ENCODE data around the gene CYFIP2. TPM values are rescaled to one million over a fixed set of nuclear protein-coding genes. Genes with fewer than 3 reads are reported as not detected.

Gene CYFIP2
- total and polyA plus RNA-seq, 2 donors, result 43.7 to 64.7 TPM

DNA sequence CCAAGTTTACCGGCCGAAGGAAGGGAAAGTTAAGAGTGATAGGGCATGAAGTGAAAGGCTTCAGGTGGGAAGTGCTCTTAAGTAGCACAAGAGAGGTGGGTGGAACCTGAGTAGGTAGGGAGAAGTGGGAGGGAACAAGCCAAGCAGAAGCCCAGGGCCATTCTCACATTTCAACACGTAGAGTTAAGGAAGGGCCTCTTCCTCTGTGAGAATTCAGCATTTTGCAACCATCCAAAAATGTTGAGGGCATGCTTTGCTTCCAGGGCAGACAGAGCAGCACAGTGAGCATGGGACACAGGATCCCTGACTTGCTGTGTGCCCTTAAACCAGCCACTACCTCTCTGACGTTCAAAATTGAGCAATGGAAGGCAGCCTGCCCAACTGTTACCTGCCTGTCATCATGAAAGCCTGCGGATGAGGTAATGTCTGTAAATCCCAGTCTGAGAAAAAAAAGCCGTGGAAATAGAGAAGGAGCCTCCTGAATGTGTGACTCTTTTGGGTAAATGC lies 3.3 kb downstream of the CYFIP2 start:
- whole genome bisulfite sequencing, result 78% methylated on average over 6 of the region's 6 CpGs

DNA sequence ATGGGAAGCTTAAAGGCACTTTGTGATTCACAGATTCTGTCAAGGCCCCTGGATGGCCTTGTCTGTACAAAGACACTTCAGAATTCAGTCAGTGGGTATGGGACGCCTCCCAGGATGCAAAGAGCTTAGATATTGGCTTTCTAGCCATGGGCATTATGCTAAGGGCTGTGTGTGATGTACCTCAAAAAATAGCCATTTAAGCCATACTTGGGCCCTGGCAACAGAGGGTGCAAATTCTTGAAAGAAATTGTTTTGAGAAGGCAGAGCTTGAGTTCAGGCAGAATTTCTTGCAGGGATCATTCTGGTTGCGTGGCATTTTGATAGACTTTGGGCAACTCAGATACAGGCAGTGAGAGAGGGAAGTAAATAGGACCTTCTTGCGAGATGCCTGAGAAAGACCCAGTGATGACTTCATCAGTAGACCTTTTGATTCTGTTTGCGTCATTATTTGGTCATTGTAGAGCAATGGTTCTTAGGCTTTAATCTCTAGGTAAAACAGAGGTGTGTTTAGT lies 3.9 kb downstream of the CYFIP2 start:
- Histone ChIP-seq H3K36me3 (ENCODE audit: insufficient read depth) (no peaks in the 10 kb centered on the region), H3K27ac (ENCODE audit: low read depth) (no peak overlapping the region), H3K4me1 (ENCODE audit: insufficient read depth) (no peaks in the 10 kb centered on the region), H3K4me3 (ENCODE audit: low read depth, low read length) (no peak overlapping the region)
- DNase-seq (ENCODE audit: extremely low spot score), result no peak
- 93% methylated on average over 4 of the region's 4 CpGs for WGBS

More for the DNA sequence above, 3.3 kb downstream of the CYFIP2 start:
- no peak overlapping the region for H3K27ac ChIP-seq (ENCODE audit: low read depth)
- H3K4me1 ChIP-seq (ENCODE audit: insufficient read depth), result no peaks in the 10 kb centered on the region
- DNase-seq (ENCODE audit: extremely low spot score), result no peak
- no peaks in the 10 kb centered on the region for H3K36me3 ChIP-seq (ENCODE audit: insufficient read depth)
- no peak overlapping the region for H3K4me3 ChIP-seq (ENCODE audit: low read depth, low read length)

DNA sequence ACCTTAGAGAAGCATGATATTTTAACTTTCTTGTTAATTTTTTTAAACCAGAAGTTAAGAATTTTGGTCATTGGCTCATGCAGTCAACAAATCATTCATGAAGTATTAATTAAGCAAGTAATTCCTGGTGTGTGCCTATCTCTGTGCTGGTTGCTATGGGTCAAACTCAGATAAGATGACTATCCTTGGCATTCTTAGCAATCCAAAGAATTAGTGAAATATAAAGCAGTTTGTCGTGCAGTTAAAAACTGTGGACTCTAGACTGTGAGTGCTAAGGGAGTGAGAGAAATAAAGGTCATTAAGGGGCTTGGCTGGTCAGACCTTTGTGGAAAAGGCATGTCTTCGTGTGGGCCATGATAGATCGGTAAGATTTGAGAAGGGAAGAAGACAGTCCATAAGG lies 4.8 kb downstream of the CYFIP2 start:
- DNase-seq (ENCODE audit: extremely low spot score), result no peak
- Histone ChIP-seq H3K4me3 (ENCODE audit: low read depth, low read length) (no peak overlapping the region), H3K36me3 (ENCODE audit: insufficient read depth) (no peaks in the 10 kb centered on the region), H3K4me1 (ENCODE audit: insufficient read depth) (no peaks in the 10 kb centered on the region), H3K27ac (ENCODE audit: low read depth) (no peak overlapping the region)
- WGBS, result 58% methylated on average over 3 of the region's 3 CpGs

DNA sequence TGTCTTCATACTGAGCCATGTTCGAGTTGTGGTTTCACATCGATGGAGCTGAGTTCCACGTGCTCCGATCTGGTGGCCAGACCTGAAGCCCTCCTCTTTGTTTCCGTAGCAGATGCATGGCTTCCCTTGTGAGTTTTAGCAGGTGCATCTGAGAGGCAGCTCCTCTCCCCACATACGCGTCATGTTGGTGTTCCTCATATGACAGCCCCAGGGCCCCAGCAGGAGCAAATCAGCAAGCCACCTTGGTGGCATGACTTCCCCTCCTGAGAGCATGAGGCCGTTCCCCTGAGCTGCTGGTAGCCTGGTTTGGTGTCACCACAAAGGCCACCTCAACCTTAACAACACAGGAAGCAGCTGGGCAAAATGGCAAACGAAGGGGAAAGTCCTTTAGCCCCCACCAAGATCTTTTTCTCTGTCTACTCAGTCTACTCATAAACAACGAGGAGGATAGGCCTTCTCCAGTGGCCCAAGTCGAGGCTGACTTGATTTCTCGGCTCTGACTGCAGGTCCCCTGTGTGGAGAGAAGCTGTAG lies 5.9 kb downstream of the CYFIP2 start:
- 86% methylated on average over 12 of the region's 12 CpGs for WGBS

DNA sequence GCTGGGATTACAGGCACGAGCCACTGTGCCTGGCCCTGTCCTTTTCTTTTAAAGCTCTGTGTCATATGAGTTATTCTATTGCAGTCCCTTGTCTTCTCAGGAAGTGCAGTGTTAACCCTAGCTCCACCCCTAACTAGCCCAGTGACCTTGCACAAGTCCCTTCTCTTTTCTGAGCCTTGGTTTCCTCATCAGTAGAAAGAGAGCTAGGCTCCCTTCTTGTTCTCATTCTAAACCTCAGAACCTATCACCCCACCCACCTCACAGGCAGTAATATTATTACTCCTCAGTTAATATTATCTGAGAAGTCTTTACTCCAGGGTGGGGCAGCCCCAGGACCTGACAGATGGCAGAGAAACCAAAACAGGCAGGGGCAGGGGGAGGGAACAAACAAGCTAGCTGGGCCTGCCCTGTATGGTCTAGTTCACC lies 7.2 kb downstream of the CYFIP2 start:
- Histone ChIP-seq H3K27ac (ENCODE audit: low read depth) (no peak overlapping the region), H3K4me3 (ENCODE audit: low read depth, low read length) (no peak overlapping the region), H3K4me1 (ENCODE audit: insufficient read depth) (no peaks in the 10 kb centered on the region), H3K36me3 (ENCODE audit: insufficient read depth) (no peaks in the 10 kb centered on the region)
- DNase-seq (ENCODE audit: extremely low spot score), result no peak
- 77% methylated on average over 1 of the region's 1 CpG for WGBS

More for the DNA sequence above, 5.9 kb downstream of the CYFIP2 start:
- Histone ChIP-seq H3K36me3 (ENCODE audit: insufficient read depth) (no peaks in the 10 kb centered on the region), H3K4me1 (ENCODE audit: insufficient read depth) (no peaks in the 10 kb centered on the region), H3K4me3 (ENCODE audit: low read depth, low read length) (no peak overlapping the region), H3K27ac (ENCODE audit: low read depth) (no peak overlapping the region)
- no peak for DNase-seq (ENCODE audit: extremely low spot score)

DNA sequence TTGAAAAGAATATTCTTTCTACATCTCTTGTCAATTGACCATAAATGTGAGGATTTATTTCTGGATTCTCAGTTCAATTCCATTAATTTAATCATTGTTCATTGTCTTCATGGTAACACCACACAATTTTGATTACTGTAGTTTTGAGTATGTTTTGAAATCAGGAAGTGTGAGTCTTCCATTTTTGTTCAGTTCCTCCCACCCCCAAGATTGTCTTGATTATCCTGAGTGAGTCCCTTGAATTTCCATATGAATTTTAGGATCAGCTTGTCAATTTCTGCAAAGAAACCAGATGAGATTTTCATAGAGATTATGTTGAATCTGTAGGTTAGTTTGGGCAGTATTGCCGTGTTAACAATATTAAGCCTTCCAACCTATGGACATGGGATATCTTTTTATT lies 9.5 kb downstream of the CYFIP2 start:
- 92% methylated on average over 1 of the region's 1 CpG for WGBS

DNA sequence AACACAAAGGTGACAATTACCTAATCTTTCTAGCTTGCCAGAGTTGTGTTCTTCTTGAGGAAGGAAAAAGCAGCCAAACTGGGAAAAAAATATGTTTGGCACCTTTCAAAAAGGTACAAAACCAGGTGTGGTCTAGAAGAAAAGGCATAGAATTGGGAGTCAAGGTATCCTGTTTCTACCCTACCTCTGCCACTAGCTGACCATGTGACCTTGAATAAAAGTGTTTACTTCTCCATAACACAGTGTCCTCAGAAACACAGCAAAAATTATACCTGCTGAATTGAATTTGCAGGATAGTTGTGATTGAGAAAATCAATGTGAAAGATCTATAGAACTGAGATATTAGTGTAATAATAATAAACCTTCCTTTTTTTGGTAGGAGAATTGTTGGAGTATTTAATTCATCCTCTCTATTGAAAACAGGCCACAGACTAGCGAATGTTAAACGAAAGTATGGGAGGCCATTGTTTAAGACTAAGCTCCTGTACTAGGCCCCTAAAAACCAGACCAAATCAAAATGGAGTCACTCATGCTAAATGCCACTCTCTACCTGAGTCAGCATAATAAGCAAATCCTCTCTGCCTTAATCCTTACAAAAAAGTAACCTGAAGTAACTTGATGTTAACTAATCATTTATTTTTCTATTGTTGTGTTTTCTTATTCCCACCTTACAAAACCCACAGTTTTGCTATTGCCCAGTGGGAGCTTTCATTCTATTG lies 12.6 kb downstream of the CYFIP2 start:
- no peak overlapping the region for H3K27ac ChIP-seq (ENCODE audit: low read depth)
- no peaks in the 10 kb centered on the region for H3K4me1 ChIP-seq (ENCODE audit: insufficient read depth)
- H3K36me3 ChIP-seq (ENCODE audit: insufficient read depth), result no peaks in the 10 kb centered on the region
- no peak for DNase-seq (ENCODE audit: extremely low spot score)
- H3K4me3 ChIP-seq (ENCODE audit: low read depth, low read length), result no peak overlapping the region
- WGBS, result 95% methylated on average over 2 of the region's 2 CpGs

More for the DNA sequence above, 9.5 kb downstream of the CYFIP2 start:
- H3K4me1 ChIP-seq (ENCODE audit: insufficient read depth), result no peaks in the 10 kb centered on the region
- H3K36me3 ChIP-seq (ENCODE audit: insufficient read depth), result no peaks in the 10 kb centered on the region
- no peak overlapping the region for H3K4me3 ChIP-seq (ENCODE audit: low read depth, low read length)
- H3K27ac ChIP-seq (ENCODE audit: low read depth), result peak overlapping the region; percentile 2
- no peak for DNase-seq (ENCODE audit: extremely low spot score)

DNA sequence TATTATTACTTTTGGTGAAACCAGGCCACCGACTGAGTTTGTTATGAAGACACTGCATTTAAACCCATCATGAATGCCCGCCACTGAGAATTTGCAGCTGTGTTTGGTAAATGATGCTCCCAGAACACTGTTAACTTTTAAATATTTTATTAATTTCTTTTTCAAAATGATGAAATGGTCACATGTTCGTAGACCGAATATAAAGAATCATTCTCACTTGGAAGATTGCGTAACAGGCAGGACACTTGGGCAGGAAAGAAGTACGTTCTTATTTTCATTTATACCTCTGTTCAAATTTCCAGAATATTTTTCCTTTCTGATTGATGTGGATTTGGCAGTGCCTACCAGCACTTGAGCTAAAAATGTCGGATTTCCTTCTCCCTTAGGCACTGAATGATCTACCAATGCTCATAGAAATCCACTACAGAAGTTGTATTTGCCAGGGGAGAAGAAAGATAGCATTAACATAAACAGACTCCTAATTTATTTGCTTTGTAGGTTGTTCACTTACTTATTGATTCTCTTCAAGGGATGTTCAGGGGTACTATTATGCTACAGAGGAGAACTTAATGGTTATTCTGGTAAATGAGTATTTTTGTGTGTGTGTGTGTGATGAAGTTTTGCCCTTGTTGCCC lies 13.8 kb downstream of the CYFIP2 start:
- Histone ChIP-seq H3K4me3 (ENCODE audit: low read depth, low read length) (no peak overlapping the region), H3K36me3 (ENCODE audit: insufficient read depth) (no peaks in the 10 kb centered on the region), H3K27ac (ENCODE audit: low read depth) (no peak overlapping the region), H3K4me1 (ENCODE audit: insufficient read depth) (no peaks in the 10 kb centered on the region)
- WGBS, result 74% methylated on average over 7 of the region's 7 CpGs
- DNase-seq (ENCODE audit: extremely low spot score), result no peak

DNA sequence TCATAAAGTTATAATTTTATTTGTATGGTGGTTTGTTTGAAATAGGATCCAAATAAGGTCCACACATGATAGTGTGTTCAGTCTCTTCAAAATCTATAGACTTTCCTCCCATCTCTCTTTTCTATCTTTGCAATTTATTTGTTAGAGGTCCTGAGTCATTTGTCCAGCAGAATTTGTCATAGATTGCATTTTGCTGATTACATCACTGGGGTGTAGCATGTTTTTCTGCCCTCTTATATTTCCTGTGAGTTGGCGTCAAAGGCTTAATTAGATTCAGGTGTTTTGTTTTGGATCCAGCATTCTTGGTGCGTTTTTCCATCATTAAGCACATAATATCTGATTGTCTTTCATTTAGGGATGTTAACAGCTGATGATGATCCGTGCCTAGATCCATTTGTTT lies 15.0 kb downstream of the CYFIP2 start:
- WGBS, result 61% methylated on average over 3 of the region's 3 CpGs
- no peak for DNase-seq (ENCODE audit: extremely low spot score)

DNA sequence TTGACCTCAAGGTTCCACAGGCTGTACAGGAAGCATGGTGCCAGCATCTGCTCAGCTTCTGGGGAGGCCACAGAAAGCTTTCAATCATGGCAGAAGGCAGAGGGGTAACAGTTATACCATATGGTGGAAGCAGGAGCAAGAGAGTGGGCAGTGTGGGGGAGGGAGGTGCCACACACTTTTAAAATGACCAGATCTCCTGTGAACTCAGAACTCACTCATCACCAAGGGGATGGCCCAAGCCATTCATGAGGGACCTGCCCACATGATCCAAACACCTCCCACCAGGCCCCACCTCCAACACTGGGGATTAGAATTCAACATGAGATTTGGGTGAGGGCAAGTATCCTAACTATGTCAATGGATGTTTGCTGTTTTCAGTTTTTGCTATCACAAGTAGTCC lies 16.2 kb downstream of the CYFIP2 start:
- Histone ChIP-seq H3K36me3 (ENCODE audit: insufficient read depth) (peaks cover 2% of the 10 kb centered on the region), H3K27ac (ENCODE audit: low read depth) (no peak overlapping the region), H3K4me3 (ENCODE audit: low read depth, low read length) (no peak overlapping the region), H3K4me1 (ENCODE audit: insufficient read depth) (no peaks in the 10 kb centered on the region)
- no peak for DNase-seq (ENCODE audit: extremely low spot score)

More for the DNA sequence above, 15.0 kb downstream of the CYFIP2 start:
- H3K36me3 ChIP-seq (ENCODE audit: insufficient read depth), result no peaks in the 10 kb centered on the region
- no peaks in the 10 kb centered on the region for H3K4me1 ChIP-seq (ENCODE audit: insufficient read depth)
- H3K4me3 ChIP-seq (ENCODE audit: low read depth, low read length), result no peak overlapping the region
- H3K27ac ChIP-seq (ENCODE audit: low read depth), result no peak overlapping the region

DNA sequence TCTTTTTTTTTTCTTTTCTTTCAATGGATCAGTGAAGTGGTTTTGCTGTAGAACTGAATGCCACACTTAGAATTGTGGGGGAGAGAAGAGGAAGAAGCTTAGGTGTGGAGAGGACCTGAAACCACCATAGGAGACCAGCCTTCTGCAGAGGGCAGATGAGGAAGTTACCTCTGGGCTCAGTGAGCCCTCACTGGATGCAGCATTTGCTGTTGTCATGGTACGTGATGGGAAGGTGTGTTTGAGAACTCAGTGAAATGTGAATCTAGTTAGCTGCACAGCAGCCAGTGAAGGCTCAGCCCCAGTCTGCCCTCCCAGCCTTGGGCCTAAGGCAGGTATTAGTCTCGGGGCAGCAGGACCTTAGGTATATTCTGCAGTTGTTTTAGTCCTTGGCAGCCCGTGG lies 17.5 kb downstream of the CYFIP2 start:
- Histone ChIP-seq H3K4me3 (ENCODE audit: low read depth, low read length) (no peak overlapping the region), H3K36me3 (ENCODE audit: insufficient read depth) (peaks cover 2% of the 10 kb centered on the region), H3K27ac (ENCODE audit: low read depth) (no peak overlapping the region), H3K4me1 (ENCODE audit: insufficient read depth) (no peaks in the 10 kb centered on the region)
- DNase-seq (ENCODE audit: extremely low spot score), result no peak
- WGBS, result 79% methylated on average over 3 of the region's 3 CpGs

DNA sequence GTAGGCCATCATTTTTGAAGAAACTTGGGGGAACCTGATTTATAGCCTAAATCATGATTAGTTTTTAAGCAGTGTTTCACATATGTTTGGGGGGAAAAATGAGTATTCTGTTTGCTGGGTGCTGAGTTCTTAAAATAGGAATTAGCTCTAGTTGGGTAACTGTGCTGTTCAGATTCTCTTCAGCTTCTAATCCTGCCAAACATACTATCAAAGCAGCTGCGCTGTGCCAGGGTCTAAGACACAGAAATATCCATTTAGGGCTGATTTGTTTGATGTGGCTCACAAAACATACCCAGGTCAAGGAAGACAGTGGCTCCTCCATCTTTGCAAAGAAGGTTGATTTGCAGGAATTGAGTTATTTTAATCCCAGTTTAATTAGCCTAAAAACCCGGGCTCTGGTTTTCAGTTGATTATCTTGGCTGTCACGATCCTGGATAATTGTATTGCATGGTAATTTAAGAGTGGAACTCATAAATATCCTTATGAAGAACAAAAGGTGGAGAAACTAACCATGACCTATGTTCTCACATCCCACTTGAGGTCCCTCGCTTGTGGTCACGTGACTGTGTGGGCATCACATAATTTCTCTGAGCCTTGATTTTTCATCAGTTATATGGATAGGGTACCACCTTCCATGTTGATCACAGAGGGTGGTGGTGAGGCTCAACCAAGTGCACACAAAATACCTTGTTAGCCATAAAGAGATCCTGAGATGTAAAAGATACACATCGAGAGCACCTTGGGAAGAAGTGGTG lies 18.7 kb downstream of the CYFIP2 start:
- H3K4me1 ChIP-seq (ENCODE audit: insufficient read depth), result no peaks in the 10 kb centered on the region
- peaks cover 2% of the 10 kb centered on the region for H3K36me3 ChIP-seq (ENCODE audit: insufficient read depth)
- no peak overlapping the region for H3K27ac ChIP-seq (ENCODE audit: low read depth)
- H3K4me3 ChIP-seq (ENCODE audit: low read depth, low read length), result no peak overlapping the region
- no peak for DNase-seq (ENCODE audit: extremely low spot score)
- WGBS, result 92% methylated on average over 6 of the region's 6 CpGs

DNA sequence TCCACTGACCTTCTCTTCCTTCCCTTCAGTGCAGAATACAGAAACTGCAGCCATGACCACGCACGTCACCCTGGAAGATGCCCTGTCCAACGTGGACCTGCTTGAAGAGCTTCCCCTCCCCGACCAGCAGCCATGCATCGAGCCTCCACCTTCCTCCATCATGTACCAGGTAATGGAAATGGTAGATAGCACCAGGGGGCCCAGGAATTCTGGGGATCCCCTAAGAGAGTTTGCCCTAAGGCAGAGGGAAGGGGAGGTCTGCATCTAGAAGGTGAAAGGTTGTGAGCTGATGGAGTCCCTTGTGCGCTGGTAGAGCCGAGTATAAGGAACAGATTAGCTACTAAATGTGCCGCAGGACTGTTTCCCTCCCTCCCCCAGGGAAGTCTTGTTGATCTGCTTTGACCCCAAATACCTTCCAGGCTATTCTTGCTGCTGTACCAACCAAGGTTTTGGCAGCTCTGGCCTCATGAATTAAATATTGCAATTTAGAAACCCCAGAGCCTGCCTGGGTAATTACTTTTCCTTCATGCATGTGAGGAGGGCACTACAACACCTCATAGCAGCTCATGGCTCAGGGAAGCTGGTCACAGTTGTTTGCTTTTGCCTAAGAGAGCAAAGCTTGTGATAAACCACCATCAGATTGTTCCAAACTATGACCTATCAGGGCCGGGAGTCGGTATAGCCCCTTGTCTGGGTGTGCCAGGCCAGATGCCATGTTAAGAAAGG lies 19.6 kb downstream of the CYFIP2 start:
- Histone ChIP-seq H3K4me3 (ENCODE audit: low read depth, low read length) (no peak overlapping the region), H3K36me3 (ENCODE audit: insufficient read depth) (peaks cover 2% of the 10 kb centered on the region), H3K4me1 (ENCODE audit: insufficient read depth) (no peaks in the 10 kb centered on the region), H3K27ac (ENCODE audit: low read depth) (no peak overlapping the region)
- WGBS, result 89% methylated on average over 10 of the region's 10 CpGs
- no peak for DNase-seq (ENCODE audit: extremely low spot score)
